Stimulated activated CD4-positive, alpha-beta T cell treated with anti-CD3 and anti-CD28 coated beads, Interleukin-15, amount 100 ng/mL, for 1 hour (primary cell): ENCODE data around the gene PDCD11.
"Not testable (repeated sequence)": the region's sequence is repeated elsewhere in the genome, so short reads cannot be mapped to it uniquely, and the experiment has no call there.

Experiments used
- DNase-seq, 2 donors: peaks; one replicate each; pipeline ENCODE4 v3.0.0-alpha.2; 2020; ENCODE audit warnings: low read depth in 1 of 2, low spot score in 1 of 2

The PDCD11 gene

GRCh38 chr10:103474077-103474476 lies 77.7 kb downstream of the PDCD11 start:
- DNase-seq, result no peak

DNA sequence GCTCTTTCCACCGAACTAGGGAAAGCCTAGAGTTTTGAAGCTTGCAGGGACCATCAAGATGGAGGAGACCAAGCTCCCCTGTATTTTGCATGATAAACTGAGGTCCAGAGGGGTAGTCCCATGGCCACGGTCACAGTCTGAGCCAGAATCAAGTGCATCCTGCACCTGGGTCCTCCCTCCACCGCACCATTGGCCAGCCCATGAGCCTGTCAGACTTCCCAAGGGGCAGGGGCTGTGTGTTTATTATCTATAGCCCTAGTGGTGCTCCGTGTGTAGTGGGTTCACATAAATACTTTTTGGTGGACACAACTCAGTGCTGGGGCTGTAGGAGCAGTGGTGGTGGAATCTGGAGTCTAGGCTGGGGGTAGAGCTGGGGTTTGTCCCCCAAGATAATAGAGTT lies 79.0 kb downstream of the PDCD11 start:
- no peak for DNase-seq

- no peak for DNase-seq
These were observed 79.8 kb downstream of the PDCD11 start for GRCh38 chr10:103476046-103476768.

DNA sequence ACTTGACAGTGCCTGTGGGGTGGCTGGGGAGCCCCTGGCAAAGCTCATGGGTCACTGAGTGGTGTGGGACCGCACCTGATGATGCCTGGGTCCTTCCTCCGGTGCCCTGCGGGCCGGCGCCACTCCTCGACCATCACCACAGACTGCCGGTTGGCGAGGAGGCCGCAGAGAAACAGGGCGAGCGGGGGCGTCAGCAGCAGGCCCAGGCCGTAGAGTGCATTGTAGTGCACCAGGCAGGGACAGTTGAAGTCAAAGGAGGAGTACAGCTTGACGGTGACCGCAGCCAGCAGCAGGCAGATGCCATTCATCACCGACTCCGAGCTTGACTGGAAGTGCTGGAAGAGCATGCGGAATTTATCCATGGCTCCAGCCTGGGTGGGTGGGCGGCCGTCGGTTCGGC lies 82.2 kb downstream of the PDCD11 start:
- DNase-seq, result no peak

DNA sequence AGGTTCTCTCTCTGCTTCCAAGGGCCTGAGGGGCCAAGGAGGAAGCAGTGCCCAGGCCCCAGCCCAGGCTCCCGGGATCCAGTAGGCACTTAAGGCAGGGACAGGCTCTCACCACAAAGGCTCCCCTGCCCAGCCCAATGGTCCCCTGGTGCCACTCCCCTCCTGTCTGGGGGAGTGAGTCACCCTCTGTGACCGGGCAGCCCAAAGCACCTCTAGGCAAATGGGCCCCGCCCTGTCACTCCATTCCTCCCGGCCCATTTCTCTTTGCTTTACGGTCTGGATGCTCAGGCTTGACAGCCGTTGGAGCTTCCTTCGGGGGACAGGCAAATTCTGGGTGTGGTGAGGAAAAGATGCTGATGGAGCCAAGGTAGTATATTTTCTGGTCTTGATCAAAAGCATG lies 82.7 kb downstream of the PDCD11 start, which contains the start of gene CALHM3:
TSS of gene CALHM3 (minus strand) at position 106 of the 400 bp plus-strand sequence. CDS start 208 bp downstream, outside the sequence.
- DNase-seq, result no peak

DNA sequence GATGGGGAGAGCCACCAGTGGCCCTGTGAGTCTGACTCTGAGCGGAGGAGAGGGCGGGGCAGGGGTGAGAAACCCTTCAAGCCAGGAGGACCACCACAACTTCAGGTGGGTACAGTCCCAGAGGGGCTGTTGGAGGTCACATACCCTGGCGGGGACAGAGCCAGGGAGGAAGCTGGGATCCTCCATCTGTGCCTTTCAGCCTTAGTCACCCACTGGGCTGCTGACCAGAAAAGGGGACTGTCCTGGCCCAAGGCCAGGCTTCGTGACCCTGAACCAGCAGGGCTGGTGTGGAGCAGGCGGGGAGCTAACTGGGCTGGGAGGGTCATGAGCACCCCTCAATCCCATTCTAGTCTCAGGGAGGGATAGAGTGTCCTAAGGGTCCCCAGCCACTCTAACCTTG lies 84.1 kb downstream of the PDCD11 start:
- DNase-seq, result no peak

- no peak for DNase-seq
These were observed 85.6 kb downstream of the PDCD11 start for GRCh38 chr10:103481974-103482531.

- not testable (repeated sequence) for DNase-seq
These were observed 90.4 kb downstream of the PDCD11 start for GRCh38 chr10:103486635-103487409.

- DNase-seq, result no peak
These were observed 90.9 kb downstream of the PDCD11 start for GRCh38 chr10:103487410-103487708.

DNA sequence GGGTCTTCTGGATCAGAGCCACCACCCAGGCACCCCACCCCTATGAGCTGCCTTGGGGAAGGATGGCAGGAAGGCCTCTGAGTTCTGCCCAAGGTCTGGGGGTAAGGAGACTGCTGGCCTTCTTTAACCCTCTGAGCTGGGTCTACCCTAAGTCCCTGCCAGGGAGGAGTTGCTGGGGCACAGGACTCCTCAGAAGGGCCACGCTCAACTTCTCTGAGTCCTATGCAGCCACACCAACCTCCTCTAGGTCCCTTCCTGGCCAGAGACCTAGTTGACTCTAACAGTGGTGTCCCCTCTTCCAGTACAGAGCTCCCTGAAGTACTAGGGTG lies 94.5 kb downstream of the PDCD11 start:
- DNase-seq, result no peak

DNA sequence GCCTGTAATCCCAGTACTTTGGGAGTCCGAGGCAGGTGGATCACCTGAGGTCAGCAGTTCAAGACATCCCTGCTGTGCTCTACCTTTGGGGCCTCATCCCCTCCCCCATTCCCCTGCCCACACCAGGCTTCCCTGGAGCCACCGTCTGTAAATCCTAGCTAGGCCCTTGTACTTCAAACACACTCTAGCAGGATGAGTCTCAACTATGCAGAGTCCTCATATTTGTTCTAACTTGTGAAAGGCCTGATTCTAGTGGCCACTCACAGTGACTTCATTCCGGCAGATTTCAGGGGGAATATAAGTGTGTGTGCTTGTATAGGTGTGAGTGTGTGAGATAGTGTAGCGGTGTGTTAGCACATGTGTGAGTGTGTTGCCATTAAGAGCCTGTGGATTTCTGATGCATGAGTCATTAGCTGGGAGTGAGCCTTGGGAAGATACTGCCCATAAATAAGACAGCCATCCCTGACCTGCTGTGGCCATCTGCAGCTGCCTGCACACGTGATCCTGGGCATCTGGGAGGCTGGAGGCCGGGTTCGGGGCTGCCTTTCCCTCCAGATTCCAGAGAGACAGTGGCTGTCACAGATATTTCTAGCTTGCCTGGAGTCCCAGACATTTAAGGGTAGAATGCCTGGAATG lies 95.4 kb downstream of the PDCD11 start:
- DNase-seq, result no peak

GRCh38 chr10:103492655-103493261 lies 96.3 kb downstream of the PDCD11 start:
- no peak for DNase-seq

GRCh38 chr10:103493362-103493915 lies 97.0 kb downstream of the PDCD11 start, which contains the start of gene NEURL1:
NEURL1 (plus strand) TSS chr10:103493705; CDS start chr10:103494388, 683 bp downstream.
- no peak for DNase-seq

GRCh38 chr10:103493916-103494877 lies 97.8 kb downstream of the PDCD11 start:
- peak in 1 of 2 donors; percentile 14 for DNase-seq

GRCh38 chr10:103495321-103495720 lies 98.9 kb downstream of the PDCD11 start:
- DNase-seq, result no peak
